ENCODE data around the gene SV2B. TPM values are rescaled to one million over a fixed set of nuclear protein-coding genes. Genes with fewer than 3 reads are reported as not detected.

Gene SV2B
- total RNA-seq, 1 experiment from 2014 or later = 1.4 TPM

GRCh38 chr15:91135201-91136130, 35.4 kb downstream of the SV2B start:
- ChIA-PET POLR2A (no interaction called here), CTCF (no interaction called here)
- H3K4me3 Mint-ChIP-seq = no peak overlapping the region
- H3K36me3 Mint-ChIP-seq = no peaks in the 10 kb centered on the region
- no peak for TF ChIP-seq IRF2 (CRISPR knock-in tag; IDR thresholded peaks at IDR 0.05; ENCODE audit: borderline replicate concordance, low read depth)
- TF ChIP-seq ZNF425 (CRISPR knock-in tag; conservative IDR thresholded peaks at IDR 0.05) = no peak
- no peak for TF ChIP-seq E2F4 (CRISPR knock-in tag; IDR thresholded peaks at IDR 0.05; ENCODE audit: borderline replicate concordance, low read depth)
- no peak for TF ChIP-seq SMAD3 (CRISPR knock-in tag; IDR thresholded peaks at IDR 0.05; ENCODE audit: borderline replicate concordance)
- peaks cover 6% of the 10 kb centered on the region; the same call in 1 of the 2 replicates for H3K9me3 Mint-ChIP-seq
- H3K4me1 Mint-ChIP-seq = peaks cover 8% of the 10 kb centered on the region
- no peaks in the 10 kb centered on the region for H3K27me3 Mint-ChIP-seq (ENCODE audit: low read depth)
- DNase-seq (ENCODE audit: low spot score) (no peak), ATAC-seq (no peak)
- H3K27ac Mint-ChIP-seq = no peak overlapping the region

GRCh38 chr15:91136386-91136923, 36.4 kb downstream of the SV2B start:
- DNase-seq (ENCODE audit: low spot score) (no peak), ATAC-seq (no peak)
- POLR2A ChIA-PET = no interaction called here
- CTCF ChIA-PET = no interaction called here
- H3K27me3 Mint-ChIP-seq (ENCODE audit: low read depth) = no peaks in the 10 kb centered on the region
- H3K4me1 Mint-ChIP-seq = peaks cover 8% of the 10 kb centered on the region
- H3K36me3 Mint-ChIP-seq = no peaks in the 10 kb centered on the region
- H3K4me3 Mint-ChIP-seq = no peak overlapping the region
- peaks cover 6% of the 10 kb centered on the region; the same call in 1 of the 2 replicates for H3K9me3 Mint-ChIP-seq
- no peak overlapping the region for H3K27ac Mint-ChIP-seq
- no peak for TF ChIP-seq ZNF317 (CRISPR knock-in tag; IDR thresholded peaks at IDR 0.05; ENCODE audit: borderline replicate concordance, low read depth)
- TF ChIP-seq STAT6 (CRISPR knock-in tag; conservative IDR thresholded peaks at IDR 0.05; ENCODE audit: low read depth) = no peak
- TF ChIP-seq ZNF138 (CRISPR knock-in tag; conservative IDR thresholded peaks at IDR 0.05) = no peak
- no peak for TF ChIP-seq SMAD3 (CRISPR knock-in tag; IDR thresholded peaks at IDR 0.05; ENCODE audit: borderline replicate concordance)
- TF ChIP-seq AFF4 (CRISPR knock-in tag; IDR thresholded peaks at IDR 0.05; ENCODE audit: borderline replicate concordance) = no peak
- no peak for TF ChIP-seq ZNF425 (CRISPR knock-in tag; conservative IDR thresholded peaks at IDR 0.05)
- no peak for TF ChIP-seq ERG (CRISPR knock-in tag; IDR thresholded peaks at IDR 0.05)
- TF ChIP-seq GRHL2 (CRISPR knock-in tag; IDR thresholded peaks at IDR 0.05; ENCODE audit: insufficient replicate concordance, severe bottlenecking) = no peak
- no peak for TF ChIP-seq MXD4 (CRISPR knock-in tag; IDR thresholded peaks at IDR 0.05; ENCODE audit: borderline replicate concordance)
- no peak for TF ChIP-seq GTF2I (CRISPR knock-in tag; conservative IDR thresholded peaks at IDR 0.05)
- TF ChIP-seq ZNF219 (CRISPR knock-in tag; IDR thresholded peaks at IDR 0.05; ENCODE audit: borderline replicate concordance) = no peak
- no peak for TF ChIP-seq USF2 (CRISPR knock-in tag; IDR thresholded peaks at IDR 0.05)
- no peak for TF ChIP-seq HMGA2 (CRISPR knock-in tag; IDR thresholded peaks at IDR 0.05)
- TF ChIP-seq PRRX2 (CRISPR knock-in tag; IDR thresholded peaks at IDR 0.05) = no peak

Data from WTC11 (cell line).